ENCODE results near the gene ADAMTS10.
"Not testable (repeated sequence)": the region's sequence is repeated elsewhere in the genome, so short reads cannot be mapped to it uniquely, and the experiment has no call there.

The ADAMTS10 gene

DNA sequence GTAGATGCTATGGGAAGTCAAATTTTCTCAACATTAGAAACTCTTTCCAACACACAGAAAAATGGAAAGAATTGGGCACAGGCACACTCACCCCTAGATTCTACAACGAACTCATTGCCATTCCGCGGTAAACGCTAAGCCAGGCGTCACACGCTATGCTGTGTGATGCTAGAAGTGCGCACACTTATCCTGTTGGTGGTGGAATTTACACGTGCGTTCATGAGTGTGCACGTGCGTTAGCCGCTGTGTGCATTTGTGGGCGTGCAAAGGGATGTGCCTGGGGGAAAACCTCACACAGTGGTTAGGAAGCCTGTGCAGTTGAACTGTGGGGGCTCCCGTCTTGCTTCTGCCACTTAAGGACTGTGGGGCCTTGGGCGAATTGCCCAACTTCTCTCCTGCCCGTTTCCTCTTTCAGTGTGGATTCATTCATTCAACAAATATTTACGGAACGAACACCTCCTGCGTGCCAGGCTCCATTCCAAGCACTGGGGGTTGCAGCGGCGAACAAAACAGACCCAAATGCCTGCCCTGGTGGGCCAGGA lies 27.6 kb upstream of the ADAMTS10 start:
- Histone ChIP-seq H3K4me3 (ENCODE audit: low read depth in 1 of 2, low read length in 2 of 2) (no peak overlapping the region), H3K4me2 (ENCODE audit: insufficient read depth, low read length) (no peak overlapping the region), H3K27me3 (ENCODE audit: insufficient read depth, low read length, poor library complexity) (no peaks in the 10 kb centered on the region), H3K79me2 (ENCODE audit: insufficient read depth, low read length) (no peaks in the 10 kb centered on the region), H3K4me1 (ENCODE audit: insufficient read depth, low read length) (no peaks in the 10 kb centered on the region), H3K27ac (ENCODE audit: low read length) (no peak overlapping the region), H3K36me3 (ENCODE audit: insufficient read depth, low read length) (no peaks in the 10 kb centered on the region), H3K9me3 (ENCODE audit: insufficient read depth, low read length, severe bottlenecking) (no peaks in the 10 kb centered on the region), H2AFZ (ENCODE audit: low read depth, low read length) (no peak overlapping the region), H4K20me1 (ENCODE audit: insufficient read depth, low read length) (no peaks in the 10 kb centered on the region; the same call in 1 of the 2 replicates), H3K9ac (ENCODE audit: low read depth, low read length) (no peak overlapping the region)
- TF ChIP-seq, protein P1, sequence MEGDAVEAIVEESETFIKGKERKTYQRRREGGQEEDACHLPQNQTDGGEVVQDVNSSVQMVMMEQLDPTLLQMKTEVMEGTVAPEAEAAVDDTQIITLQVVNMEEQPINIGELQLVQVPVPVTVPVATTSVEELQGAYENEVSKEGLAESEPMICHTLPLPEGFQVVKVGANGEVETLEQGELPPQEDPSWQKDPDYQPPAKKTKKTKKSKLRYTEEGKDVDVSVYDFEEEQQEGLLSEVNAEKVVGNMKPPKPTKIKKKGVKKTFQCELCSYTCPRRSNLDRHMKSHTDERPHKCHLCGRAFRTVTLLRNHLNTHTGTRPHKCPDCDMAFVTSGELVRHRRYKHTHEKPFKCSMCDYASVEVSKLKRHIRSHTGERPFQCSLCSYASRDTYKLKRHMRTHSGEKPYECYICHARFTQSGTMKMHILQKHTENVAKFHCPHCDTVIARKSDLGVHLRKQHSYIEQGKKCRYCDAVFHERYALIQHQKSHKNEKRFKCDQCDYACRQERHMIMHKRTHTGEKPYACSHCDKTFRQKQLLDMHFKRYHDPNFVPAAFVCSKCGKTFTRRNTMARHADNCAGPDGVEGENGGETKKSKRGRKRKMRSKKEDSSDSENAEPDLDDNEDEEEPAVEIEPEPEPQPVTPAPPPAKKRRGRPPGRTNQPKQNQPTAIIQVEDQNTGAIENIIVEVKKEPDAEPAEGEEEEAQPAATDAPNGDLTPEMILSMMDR (IDR thresholded peaks at IDR 0.05; ENCODE audit: borderline replicate concordance, extremely low read depth, low read length, poor library complexity, severe bottlenecking) = no peak
- no peak for TF ChIP-seq EZH2 (IDR thresholded peaks at IDR 0.05; ENCODE audit: borderline replicate concordance, low read depth, low read length, severe bottlenecking)
- ATAC-seq (ENCODE audit: insufficient read depth, low read depth) (no peak), DNase-seq (no peak)

DNA sequence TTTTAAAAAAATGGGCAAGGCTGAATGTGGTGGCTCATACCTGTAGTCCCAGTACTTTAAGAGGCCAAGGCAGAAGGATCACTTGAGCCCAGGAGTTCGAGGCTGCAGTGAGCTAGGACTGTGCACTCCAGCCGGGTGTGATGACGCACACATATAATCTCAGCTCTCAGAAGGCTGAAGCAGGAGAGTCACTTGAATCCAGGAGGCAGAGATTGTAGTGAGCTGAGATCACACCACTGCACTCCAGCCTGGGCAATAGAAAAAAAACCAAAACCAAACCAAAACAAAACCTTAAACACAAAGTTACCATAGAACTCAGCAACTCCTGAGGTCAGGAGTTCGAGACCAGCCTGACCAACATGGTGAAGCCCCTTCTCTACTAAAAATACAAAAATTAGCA lies 26.6 kb upstream of the ADAMTS10 start:
- ATAC-seq (ENCODE audit: insufficient read depth, low read depth); H3K4me2 ChIP-seq (ENCODE audit: insufficient read depth, low read length); H3K9ac ChIP-seq (ENCODE audit: low read depth, low read length); H3K4me1 ChIP-seq (ENCODE audit: insufficient read depth, low read length); H3K36me3 ChIP-seq (ENCODE audit: insufficient read depth, low read length); H3K27ac ChIP-seq (ENCODE audit: low read length); H2AFZ ChIP-seq (ENCODE audit: low read depth, low read length); H3K79me2 ChIP-seq (ENCODE audit: insufficient read depth, low read length); H3K9me3 ChIP-seq (ENCODE audit: insufficient read depth, low read length, severe bottlenecking); H4K20me1 ChIP-seq (ENCODE audit: insufficient read depth, low read length); H3K27me3 ChIP-seq (ENCODE audit: insufficient read depth, low read length, poor library complexity); DNase-seq; H3K4me3 ChIP-seq (ENCODE audit: low read depth in 1 of 2, low read length in 2 of 2): not testable (repeated sequence)

DNA sequence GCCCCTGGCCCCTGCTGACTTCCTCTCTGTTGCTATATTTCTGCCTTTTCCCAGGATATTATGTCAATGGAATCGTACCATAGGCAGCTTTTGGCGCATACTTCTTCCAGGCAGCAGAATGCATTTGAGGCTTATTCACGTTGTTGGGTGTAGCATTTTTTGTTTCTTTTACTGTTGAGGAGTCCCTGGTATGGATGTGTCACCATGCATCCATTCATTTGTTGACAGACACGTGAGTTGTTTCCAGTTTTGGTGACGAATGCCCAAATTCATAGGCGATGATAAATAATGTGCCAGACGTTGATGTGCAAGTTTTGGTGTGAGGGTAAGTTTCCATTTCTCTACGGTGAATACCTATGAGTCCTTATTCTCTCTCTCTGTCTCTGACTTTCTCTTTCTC lies 24.9 kb upstream of the ADAMTS10 start:
- Histone ChIP-seq H3K36me3 (ENCODE audit: insufficient read depth, low read length) (no peaks in the 10 kb centered on the region), H2AFZ (ENCODE audit: low read depth, low read length) (no peak overlapping the region), H3K9me3 (ENCODE audit: insufficient read depth, low read length, severe bottlenecking) (no peaks in the 10 kb centered on the region), H3K27ac (ENCODE audit: low read length) (no peak overlapping the region), H3K4me1 (ENCODE audit: insufficient read depth, low read length) (no peaks in the 10 kb centered on the region), H4K20me1 (ENCODE audit: insufficient read depth, low read length) (no peaks in the 10 kb centered on the region; the same call in 1 of the 2 replicates), H3K4me2 (ENCODE audit: insufficient read depth, low read length) (no peak overlapping the region), H3K9ac (ENCODE audit: low read depth, low read length) (no peak overlapping the region), H3K27me3 (ENCODE audit: insufficient read depth, low read length, poor library complexity) (no peaks in the 10 kb centered on the region), H3K79me2 (ENCODE audit: insufficient read depth, low read length) (no peaks in the 10 kb centered on the region), H3K4me3 (ENCODE audit: low read depth in 1 of 2, low read length in 2 of 2) (no peak overlapping the region)
- TF ChIP-seq EZH2 (IDR thresholded peaks at IDR 0.05; ENCODE audit: borderline replicate concordance, low read depth, low read length, severe bottlenecking) = no peak
- TF ChIP-seq, protein P1 (IDR thresholded peaks at IDR 0.05; ENCODE audit: borderline replicate concordance, extremely low read depth, low read length, poor library complexity, severe bottlenecking) = no peak
- DNase-seq (no peak), ATAC-seq (ENCODE audit: insufficient read depth, low read depth) (no peak)

DNA sequence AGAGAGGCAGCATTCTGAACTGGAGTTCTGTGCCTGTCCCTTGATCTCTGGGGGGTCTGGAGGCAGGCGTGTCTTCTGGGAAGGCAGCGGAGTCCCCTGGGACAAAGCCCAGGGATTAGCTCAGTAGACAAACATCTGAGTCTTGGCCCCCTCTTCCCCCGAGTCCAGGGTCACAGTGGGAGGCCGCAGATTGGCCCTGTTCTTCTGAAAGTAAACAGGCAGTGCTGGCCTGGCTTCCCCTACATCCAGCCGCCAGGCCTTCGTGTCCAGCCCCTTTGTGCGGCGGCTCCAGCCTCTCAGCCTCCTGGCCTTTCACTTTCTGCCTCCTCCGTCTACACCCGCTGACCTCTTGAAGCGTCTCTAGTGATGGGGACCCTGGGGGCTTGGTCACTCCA lies 20.9 kb upstream of the ADAMTS10 start:
- Histone ChIP-seq H3K9me3 (ENCODE audit: insufficient read depth, low read length, severe bottlenecking) (no peaks in the 10 kb centered on the region), H3K9ac (ENCODE audit: low read depth, low read length) (no peak overlapping the region), H3K4me2 (ENCODE audit: insufficient read depth, low read length) (no peak overlapping the region), H3K79me2 (ENCODE audit: insufficient read depth, low read length) (no peaks in the 10 kb centered on the region), H3K27me3 (ENCODE audit: insufficient read depth, low read length, poor library complexity) (no peaks in the 10 kb centered on the region), H3K4me3 (ENCODE audit: low read depth in 1 of 2, low read length in 2 of 2) (no peak overlapping the region), H4K20me1 (ENCODE audit: insufficient read depth, low read length) (no peaks in the 10 kb centered on the region), H3K27ac (ENCODE audit: low read length) (no peak overlapping the region), H3K4me1 (ENCODE audit: insufficient read depth, low read length) (no peaks in the 10 kb centered on the region), H2AFZ (ENCODE audit: low read depth, low read length) (no peak overlapping the region), H3K36me3 (ENCODE audit: insufficient read depth, low read length) (no peaks in the 10 kb centered on the region)
- ATAC-seq (ENCODE audit: insufficient read depth, low read depth) (no peak), DNase-seq (no peak)
- TF ChIP-seq, protein P1 (IDR thresholded peaks at IDR 0.05; ENCODE audit: borderline replicate concordance, extremely low read depth, low read length, poor library complexity, severe bottlenecking) = no peak
- no peak for TF ChIP-seq EZH2 (IDR thresholded peaks at IDR 0.05; ENCODE audit: borderline replicate concordance, low read depth, low read length, severe bottlenecking)

Measured in DND-41 (cell line).